Mesodermal cell (in vitro differentiated cells): ENCODE measurements around the gene TUBB6.

Experiments
- H3K27ac ChIP-seq: 2 replicates; pipeline ENCODE4 v1.7.0; 2013; ENCODE audit warnings: mild to moderate bottlenecking, low read depth, low read length, moderate library complexity; ENCODE audit not compliant: severe bottlenecking
- H3K36me3 ChIP-seq: 2 replicates; pipeline ENCODE4 v1.7.1; 2013; ENCODE audit warnings: mild to moderate bottlenecking, low read length, moderate library complexity; ENCODE audit not compliant: control insufficient read depth, insufficient read depth
- H3K4me1 ChIP-seq: one replicate; pipeline ENCODE4 v1.7.1; 2013; ENCODE audit warnings: mild to moderate bottlenecking, low read length; ENCODE audit not compliant: insufficient read depth, control insufficient read depth, poor library complexity, severe bottlenecking
- H3K4me3 ChIP-seq: 2 replicates; pipeline ENCODE4 v1.7.0; 2013; ENCODE audit warnings: low read length, control low read depth, mild to moderate bottlenecking; ENCODE audit not compliant: insufficient read depth, poor library complexity, severe bottlenecking; ENCODE audit errors: extremely low read depth
- H3K9me3 ChIP-seq: 2 replicates; pipeline ENCODE4 v1.7.1; 2013; ENCODE audit warnings: mild to moderate bottlenecking, low read length, moderate library complexity; ENCODE audit not compliant: control insufficient read depth
- WGBS, 2 experiments: methylation state at CpG; one replicate each; pipeline ENCODE4 v1.1.5; 2013; ENCODE audit warnings: missing lambda C conversion rate in 2 of 2; ENCODE audit not compliant: insufficient coverage in 2 of 2; 5-methylcytosine and 5-hydroxymethylcytosine counted together

Gene TUBB6

GRCh38 chr18:12279781-12280531 lies 28.1 kb upstream of the TUBB6 start:
- Histone ChIP-seq H3K4me1 (peaks cover 36% of the 10 kb centered on the region), H3K9me3 (no peaks in the 10 kb centered on the region), H3K36me3 (no peaks in the 10 kb centered on the region), H3K27ac (peak overlapping the region; percentile 98), H3K4me3 (peak overlapping the region; percentile 28)
- WGBS, 2 experiments: 89 to 92% methylated on average over 12 to 13 of the region's 16 CpGs

- peak overlapping the region; percentile 66 for H3K27ac ChIP-seq
- no peaks in the 10 kb centered on the region for H3K36me3 ChIP-seq
- no peaks in the 10 kb centered on the region for H3K9me3 ChIP-seq
- no peak overlapping the region for H3K4me3 ChIP-seq
- H3K4me1 ChIP-seq: peaks cover 36% of the 10 kb centered on the region
- no CpG with 5 or more reads among the region's 1 CpG for WGBS, 2 experiments
Measured at GRCh38 chr18:12281861-12282260, 26.2 kb upstream of the TUBB6 start.

GRCh38 chr18:12282442-12283039 lies 25.5 kb upstream of the TUBB6 start:
- WGBS, 2 experiments: 73 to 80% methylated on average over 5 to 8 of the region's 9 CpGs
- H3K4me3 ChIP-seq: no peak overlapping the region
- H3K4me1 ChIP-seq: peaks cover 39% of the 10 kb centered on the region
- H3K9me3 ChIP-seq: no peaks in the 10 kb centered on the region
- no peaks in the 10 kb centered on the region for H3K36me3 ChIP-seq
- H3K27ac ChIP-seq: peak overlapping the region; percentile 66

GRCh38 chr18:12283256-12283655 lies 24.8 kb upstream of the TUBB6 start:
- H3K36me3 ChIP-seq: no peaks in the 10 kb centered on the region
- 67 to 95% methylated on average over 1 to 4 of the region's 6 CpGs for WGBS, 2 experiments
- no peak overlapping the region for H3K27ac ChIP-seq
- no peaks in the 10 kb centered on the region for H3K9me3 ChIP-seq
- H3K4me1 ChIP-seq: peaks cover 41% of the 10 kb centered on the region
- no peak overlapping the region for H3K4me3 ChIP-seq

- 83% methylated on average over 1 of the region's 1 CpG; no CpG with 5 or more reads in 1 of the 2 experiments for WGBS, 2 experiments
- Histone ChIP-seq H3K4me1 (peaks cover 41% of the 10 kb centered on the region), H3K36me3 (no peaks in the 10 kb centered on the region), H3K9me3 (no peaks in the 10 kb centered on the region), H3K4me3 (no peak overlapping the region), H3K27ac (no peak overlapping the region)
Measured at GRCh38 chr18:12283666-12284065, 24.4 kb upstream of the TUBB6 start.

GRCh38 chr18:12287131-12287681 lies 20.8 kb upstream of the TUBB6 start:
- no peaks in the 10 kb centered on the region for H3K36me3 ChIP-seq
- H3K4me3 ChIP-seq: peak overlapping the region; percentile 35
- H3K4me1 ChIP-seq: peaks cover 29% of the 10 kb centered on the region
- 58 to 67% methylated on average over 34 to 36 of the region's 37 CpGs for WGBS, 2 experiments
- H3K27ac ChIP-seq: no peak overlapping the region
- H3K9me3 ChIP-seq: no peaks in the 10 kb centered on the region

GRCh38 chr18:12287684-12288402 lies 20.2 kb upstream of the TUBB6 start:
- WGBS, 2 experiments: 2 to 4% methylated on average over 33 to 41 of the region's 41 CpGs
- H3K4me1 ChIP-seq: peaks cover 23% of the 10 kb centered on the region
- no peaks in the 10 kb centered on the region for H3K9me3 ChIP-seq
- H3K27ac ChIP-seq: no peak overlapping the region
- no peaks in the 10 kb centered on the region for H3K36me3 ChIP-seq
- peak overlapping the region; percentile 35 for H3K4me3 ChIP-seq

GRCh38 chr18:12288403-12288755 lies 19.7 kb upstream of the TUBB6 start:
- 1 to 11% methylated on average over 5 to 6 of the region's 10 CpGs for WGBS, 2 experiments
- H3K4me1 ChIP-seq: peaks cover 21% of the 10 kb centered on the region
- H3K4me3 ChIP-seq: peak overlapping the region; percentile 35

GRCh38 chr18:12290086-12290485 lies 18.0 kb upstream of the TUBB6 start:
- Histone ChIP-seq H3K4me3 (no peak overlapping the region), H3K36me3 (no peaks in the 10 kb centered on the region), H3K27ac (no peak overlapping the region), H3K9me3 (no peaks in the 10 kb centered on the region), H3K4me1 (peaks cover 21% of the 10 kb centered on the region)
- WGBS, 2 experiments: 100% methylated on average over 1 of the region's 2 CpGs

More at GRCh38 chr18:12288403-12288755, 19.7 kb upstream of the TUBB6 start:
- no peaks in the 10 kb centered on the region for H3K9me3 ChIP-seq
- H3K27ac ChIP-seq: no peak overlapping the region
- H3K36me3 ChIP-seq: no peaks in the 10 kb centered on the region

GRCh38 chr18:12291161-12291560 lies 16.9 kb upstream of the TUBB6 start:
- 94 to 96% methylated on average over 4 to 5 of the region's 6 CpGs for WGBS, 2 experiments
- H3K36me3 ChIP-seq: no peaks in the 10 kb centered on the region
- no peak overlapping the region for H3K27ac ChIP-seq
- H3K4me1 ChIP-seq: peaks cover 29% of the 10 kb centered on the region
- H3K9me3 ChIP-seq: no peaks in the 10 kb centered on the region
- H3K4me3 ChIP-seq: no peak overlapping the region
